Retina (tissue), 1 donor: Measurements from ENCODE around the gene TRAF3.
"Not testable (repeated sequence)": the region's sequence is repeated elsewhere in the genome, so short reads cannot be mapped to it uniquely, and the experiment has no call there.

ENCODE experiments used
- DNase-seq: peaks from one replicate; pipeline ENCODE4 v3.0.0-alpha.2; 2016

The TRAF3 gene

GRCh38 chr14:102868956-102869547 is 91.8 kb downstream of the TRAF3 start:
- no peak for DNase-seq

GRCh38 chr14:102870246-102870645 is 93.0 kb downstream of the TRAF3 start:
- no peak for DNase-seq

- DNase-seq: no peak
Observed at GRCh38 chr14:102870994-102871831, 94.0 kb downstream of the TRAF3 start.

GRCh38 chr14:102872020-102872419 is 94.8 kb downstream of the TRAF3 start:
- no peak for DNase-seq

GRCh38 chr14:102873131-102873530 is 95.9 kb downstream of the TRAF3 start:
- no peak for DNase-seq

GRCh38 chr14:102873546-102874061 is 96.4 kb downstream of the TRAF3 start:
- DNase-seq: no peak

- no peak for DNase-seq
Observed at GRCh38 chr14:102875652-102876051, 98.4 kb downstream of the TRAF3 start.

GRCh38 chr14:102877511-102877910 is 100.3 kb downstream of the TRAF3 start:
- not testable (repeated sequence) for DNase-seq

GRCh38 chr14:102878174-102878969 is 101.1 kb downstream of the TRAF3 start:
- no peak for DNase-seq

GRCh38 chr14:102878970-102879460 is 101.8 kb downstream of the TRAF3 start:
- DNase-seq: no peak

- DNase-seq: no peak
Observed at GRCh38 chr14:102882226-102882906, 105.1 kb downstream of the TRAF3 start.

- no peak for DNase-seq
Observed at GRCh38 chr14:102883089-102883541, 105.9 kb downstream of the TRAF3 start.

GRCh38 chr14:102883554-102883953 is 106.3 kb downstream of the TRAF3 start:
- no peak for DNase-seq

GRCh38 chr14:102885737-102886447 is 108.6 kb downstream of the TRAF3 start:
- DNase-seq: no peak

GRCh38 chr14:102888748-102889147 is 111.5 kb downstream of the TRAF3 start:
- DNase-seq: no peak

GRCh38 chr14:102889615-102890014 is 112.4 kb downstream of the TRAF3 start:
- no peak for DNase-seq

- no peak for DNase-seq
Observed at GRCh38 chr14:102891111-102891510, 113.9 kb downstream of the TRAF3 start.

- no peak for DNase-seq
Observed at GRCh38 chr14:102891556-102891955, 114.3 kb downstream of the TRAF3 start.

GRCh38 chr14:102892651-102893050 is 115.4 kb downstream of the TRAF3 start:
- no peak for DNase-seq

- DNase-seq: no peak
Observed at GRCh38 chr14:102893452-102893851, 116.2 kb downstream of the TRAF3 start.

- DNase-seq: not testable (repeated sequence)
Observed at GRCh38 chr14:102896735-102897134, 119.5 kb downstream of the TRAF3 start.
